HG02943 (cell line): ENCODE results near the gene DRAXIN.

Source experiments
- ATAC-seq: cut with Tn5 transposase; IDR thresholded peaks from one replicate; pipeline ENCODE4 v1.9.1; 2021; ENCODE audit warnings: mild to moderate bottlenecking, low read depth, moderate library complexity; ENCODE audit not compliant: unreplicated experiment

DRAXIN gene

GRCh38 chr1:11654939-11655808 lies 36.3 kb upstream of the DRAXIN start:
- no peak for ATAC-seq

GRCh38 chr1:11657654-11658053 lies 33.9 kb upstream of the DRAXIN start:
- ATAC-seq = no peak

GRCh38 chr1:11658542-11658941 lies 33.0 kb upstream of the DRAXIN start:
- no peak for ATAC-seq

- ATAC-seq = no peak
Measured at GRCh38 chr1:11659748-11660147, 31.8 kb upstream of the DRAXIN start.

GRCh38 chr1:11661103-11661502 lies 30.4 kb upstream of the DRAXIN start:
- no peak for ATAC-seq

- peak; percentile 54 for ATAC-seq
Measured at GRCh38 chr1:11664336-11665065, 27.0 kb upstream of the DRAXIN start.

- ATAC-seq = no peak
Measured at GRCh38 chr1:11668516-11668915, 23.0 kb upstream of the DRAXIN start.

- ATAC-seq = no peak
Measured at GRCh38 chr1:11670747-11671146, 20.8 kb upstream of the DRAXIN start.

GRCh38 chr1:11671205-11671543 lies 20.3 kb upstream of the DRAXIN start:
- ATAC-seq = no peak

- ATAC-seq = no peak
Measured at GRCh38 chr1:11671544-11672286, 19.8 kb upstream of the DRAXIN start.

- ATAC-seq = no peak
Measured at GRCh38 chr1:11673089-11673769, 18.3 kb upstream of the DRAXIN start.

- ATAC-seq = no peak
Measured at GRCh38 chr1:11674488-11674887, 17.0 kb upstream of the DRAXIN start.

- no peak for ATAC-seq
Measured at GRCh38 chr1:11675325-11675724, 16.2 kb upstream of the DRAXIN start.

GRCh38 chr1:11676386-11677103 lies 15.0 kb upstream of the DRAXIN start:
- no peak for ATAC-seq

GRCh38 chr1:11678442-11678841 lies 13.1 kb upstream of the DRAXIN start:
- no peak for ATAC-seq

- ATAC-seq = peak; percentile 16
Measured at GRCh38 chr1:11680270-11681070, 11.0 kb upstream of the DRAXIN start.

- ATAC-seq = peak; percentile 84
Measured at GRCh38 chr1:11681071-11681771, 10.3 kb upstream of the DRAXIN start, which contains the start of gene MAD2L2. Gene MAD2L2 (minus strand): TSS chr1:11681148. CDS start chr1:11680601, 547 bp downstream.

GRCh38 chr1:11682287-11682771 lies 9.2 kb upstream of the DRAXIN start:
- ATAC-seq = no peak
